HCT116 (cell line): ENCODE measurements around the gene MMP10. TPM values are rescaled to one million over a fixed set of nuclear protein-coding genes. Genes with fewer than 3 reads are reported as not detected.

Experiments
- ATAC-seq: fragments of 200-7000 bp; cut with Tn5 transposase; 2 replicates; pipeline ENCODE4 v1.9.1; 2020; ENCODE audit warnings: mild to moderate bottlenecking, moderate library complexity
- BruUV-seq: library from RNA; stranded (reverse); fragments of 400-500 nt; replicated peaks from 2 replicates; lab custom pipeline; 2021; lab: Mats Ljungman, UMichigan
- CTCF ChIA-PET: fragments of 300-600 bp; sonication (Branson Sonifier 250); formaldehyde crosslinking; loops from one replicate; lab custom pipeline; 2021; ENCODE audit warnings: antibody characterized with exemption; lab: Charles Lee
- POLR2A ChIA-PET: fragments of 300-600, 350-600 bp; sonication (Branson Sonifier 250); formaldehyde crosslinking; loops from one replicate; lab custom pipeline; 2021; ENCODE audit warnings: antibody characterized with exemption; lab: Charles Lee
- RAD21 ChIA-PET, 2 experiments: fragments of 300-600 bp; sonication (Branson Sonifier 250); formaldehyde crosslinking; loops; one replicate each; lab custom pipeline; 2023; ENCODE audit warnings: low total read pairs in 2 of 2; ENCODE audit not compliant: uncharacterized antibody in 2 of 2, unreplicated experiment in 2 of 2, low non-redundant PET in 1 of 2; lab: Charles Lee
- DNase-seq: peaks from one replicate; pipeline ENCODE4 v3.0.0-alpha.2; 2010; ENCODE audit warnings: low read depth, low spot score
- H2AFZ ChIP-seq: fragments of 200-600 bp; shearing (Covaris generic), sonication (generic); 2 replicates; pipeline ENCODE4 v1.6.1; 2017; ENCODE audit warnings: low read depth, mixed run types, mixed read lengths, antibody characterized with exemption, low read length; ENCODE audit not compliant: poor library complexity, severe bottlenecking
- H3K27ac ChIP-seq: 2 replicates; pipeline ENCODE4 v1.5.1; 2012; ENCODE audit warnings: low read depth, low read length
- H3K27me3 ChIP-seq: fragments of 200-600 bp; sonication (generic); 2 replicates; pipeline ENCODE4 v1.6.1; 2016; ENCODE audit warnings: mixed run types, low read length, mixed read lengths; ENCODE audit not compliant: insufficient read depth
- H3K36me3 ChIP-seq, 2 experiments: fragments of 200-500 bp in 1 of 2; fragments of 200-600 bp in 1 of 2; sonication (Bioruptor generic) in 1 of 2; sonication (generic) in 1 of 2; 2 replicates each; pipeline versions ENCODE4 v1.5.1 to v1.6.1; 2014 to 2016; ENCODE audit warnings: low read length in 2 of 2, inconsistent platforms in 1 of 2, mixed read lengths in 1 of 2, mixed run types in 1 of 2; ENCODE audit not compliant: insufficient read depth in 2 of 2, control insufficient read depth in 1 of 2
- H3K4me1 ChIP-seq, 2 experiments: fragments of 200-600 bp in 1 of 2; sonication (generic) in 1 of 2; 2 replicates each; pipeline versions ENCODE4 v1.5.1 to v1.6.1; 2012 to 2017; ENCODE audit warnings: low read length in 2 of 2, inconsistent platforms in 1 of 2, mild to moderate bottlenecking in 1 of 2, mixed read lengths in 1 of 2, mixed run types in 1 of 2, moderate library complexity in 1 of 2; ENCODE audit not compliant: insufficient read depth in 2 of 2, control insufficient read depth in 1 of 2
- H3K4me2 ChIP-seq: fragments of 200-600 bp; sonication (generic); 2 replicates; pipeline ENCODE4 v1.6.1; 2017; ENCODE audit warnings: mixed run types, low read length, mixed read lengths
- H3K4me3 ChIP-seq, 2 experiments: fragments of 200-600 bp in 1 of 2; sonication (generic) in 1 of 2; replicated peaks in 1 of 2; 2 replicates each; pipeline ENCODE4 v1.5.1; 2011 to 2016; ENCODE audit warnings: low read length in 2 of 2, control low read depth in 1 of 2, low read depth in 1 of 2, mild to moderate bottlenecking in 1 of 2, mixed read lengths in 1 of 2, mixed run types in 1 of 2
- H3K79me2 ChIP-seq: fragments of 200-600 bp; sonication (generic); 2 replicates; pipeline ENCODE4 v1.6.1; 2017; ENCODE audit warnings: mild to moderate bottlenecking, mixed run types, low read length, moderate library complexity, mixed read lengths; ENCODE audit not compliant: insufficient read depth
- H3K9ac ChIP-seq: fragments of 200-600 bp; sonication (generic); 2 replicates; pipeline ENCODE4 v1.6.1; 2016; ENCODE audit warnings: low read length, mixed read lengths
- H3K9me2 ChIP-seq: fragments of 200-600 bp; sonication (generic), shearing (Covaris generic); 2 replicates; pipeline ENCODE4 v1.6.1; 2017; ENCODE audit warnings: mixed run types, mild to moderate bottlenecking, moderate library complexity; ENCODE audit not compliant: insufficient read depth
- H3K9me3 ChIP-seq, 2 experiments: fragments of 200-500 bp in 1 of 2; fragments of 200-600 bp in 1 of 2; sonication (Bioruptor generic) in 1 of 2; sonication (generic) in 1 of 2; 2 replicates each; pipeline ENCODE4 v1.6.1; 2014 to 2017; ENCODE audit warnings: low read length in 2 of 2, mixed read lengths in 2 of 2, inconsistent platforms in 1 of 2, low read depth in 1 of 2, mild to moderate bottlenecking in 1 of 2, mixed run types in 1 of 2, moderate library complexity in 1 of 2; ENCODE audit not compliant: control insufficient read depth in 1 of 2, insufficient read depth in 1 of 2
- H4K20me1 ChIP-seq: fragments of 200-600 bp; sonication (generic), shearing (Covaris generic); 2 replicates; pipeline ENCODE4 v1.6.1; 2017; ENCODE audit warnings: mixed run types, mild to moderate bottlenecking, moderate library complexity; ENCODE audit not compliant: insufficient read depth
- CEBPB ChIP-seq: IDR thresholded peaks from 2 replicates; pipeline ENCODE4 v1.6.1; 2012; ENCODE audit warnings: low read depth
- ELF1 ChIP-seq: IDR thresholded peaks from 2 replicates; pipeline ENCODE4 v1.6.1; 2012; ENCODE audit warnings: low read depth, borderline replicate concordance
- EZH2 ChIP-seq: fragments of 200-600 bp; sonication (generic); IDR thresholded peaks from 2 replicates; pipeline ENCODE4 v1.6.1; 2017; ENCODE audit warnings: antibody characterized with exemption, mixed run types
- EZH2phosphoT487 ChIP-seq: fragments of 200-600 bp; IDR thresholded peaks from 2 replicates; pipeline ENCODE4 v1.6.1; 2018; ENCODE audit warnings: antibody characterized with exemption, borderline replicate concordance
- JUND ChIP-seq: IDR thresholded peaks from 2 replicates; pipeline ENCODE4 v1.6.1; 2012
- POLR2A ChIP-seq: IDR thresholded peaks from 2 replicates; pipeline ENCODE4 v1.7.0; 2011; ENCODE audit warnings: borderline replicate concordance; ENCODE audit not compliant: insufficient read depth, insufficient read length; ENCODE audit errors: extremely low read depth
- RAD21 ChIP-seq: IDR thresholded peaks from 2 replicates; pipeline ENCODE4 v1.6.1; 2012; ENCODE audit warnings: low read depth, mild to moderate bottlenecking
- SIN3A ChIP-seq: IDR thresholded peaks from 2 replicates; pipeline ENCODE4 v1.6.1; 2012; ENCODE audit warnings: low read depth
- SP1 ChIP-seq: IDR thresholded peaks from 2 replicates; pipeline ENCODE4 v1.6.1; 2012; ENCODE audit warnings: low read depth
- SRF ChIP-seq: IDR thresholded peaks from 2 replicates; pipeline ENCODE4 v1.6.1; 2012; ENCODE audit warnings: low read depth
- TCF7L2 ChIP-seq: IDR thresholded peaks from 2 replicates; pipeline ENCODE4 v1.7.0; 2011; ENCODE audit warnings: borderline replicate concordance, inconsistent platforms; ENCODE audit not compliant: insufficient read depth, insufficient read length; ENCODE audit errors: extremely low read depth
- YY1 ChIP-seq: IDR thresholded peaks from 2 replicates; pipeline ENCODE4 v1.6.1; 2011; ENCODE audit warnings: low read length, low read depth, moderate library complexity, mild to moderate bottlenecking; ENCODE audit not compliant: insufficient replicate concordance; ENCODE audit errors: extremely low read depth
- intact Hi-C: fragments of 100-400 bp; cut with micrococcal nuclease; formaldehyde crosslinking; loops from 2 replicates; pipeline ENCODE4 v1.10.0; 2022
- total RNA-seq: library from RNA; stranded (reverse); gene quantifications from one replicate; pipeline ENCODE4 v1.2.1, GENCODE V29; 2021; ENCODE audit not compliant: unreplicated experiment
- TF ChIP-seq, protein P1 (sequence below): IDR thresholded peaks from 2 replicates; pipeline ENCODE4 v1.6.1; 2012
- TF ChIP-seq, protein P2 (sequence below): IDR thresholded peaks from 2 replicates; pipeline ENCODE4 v1.6.1; 2012
- TF ChIP-seq, protein P3 (sequence below): IDR thresholded peaks from 2 replicates; pipeline ENCODE4 v1.6.1; 2011; ENCODE audit warnings: mild to moderate bottlenecking, low read length, moderate library complexity; ENCODE audit not compliant: insufficient replicate concordance; ENCODE audit errors: extremely low read depth
- TF ChIP-seq, protein P4 (sequence below), 3 experiments: fragments of 200-600 bp in 1 of 3; sonication (generic) in 1 of 3; IDR thresholded peaks in 2 of 3; conservative IDR thresholded peaks in 1 of 3; 2 replicates each; pipeline ENCODE4 v1.5.1; 2012 to 2017; ENCODE audit warnings: low read depth in 2 of 3, low read length in 2 of 3, antibody characterized with exemption in 1 of 3, borderline replicate concordance in 1 of 3, control low read depth in 1 of 3, mild to moderate bottlenecking in 1 of 3, mixed read lengths in 1 of 3, mixed run types in 1 of 3, moderate library complexity in 1 of 3; ENCODE audit not compliant: insufficient read depth in 1 of 3

MMP10 gene
- total RNA-seq, 1 experiment from 2014 or later = not detected

DNA sequence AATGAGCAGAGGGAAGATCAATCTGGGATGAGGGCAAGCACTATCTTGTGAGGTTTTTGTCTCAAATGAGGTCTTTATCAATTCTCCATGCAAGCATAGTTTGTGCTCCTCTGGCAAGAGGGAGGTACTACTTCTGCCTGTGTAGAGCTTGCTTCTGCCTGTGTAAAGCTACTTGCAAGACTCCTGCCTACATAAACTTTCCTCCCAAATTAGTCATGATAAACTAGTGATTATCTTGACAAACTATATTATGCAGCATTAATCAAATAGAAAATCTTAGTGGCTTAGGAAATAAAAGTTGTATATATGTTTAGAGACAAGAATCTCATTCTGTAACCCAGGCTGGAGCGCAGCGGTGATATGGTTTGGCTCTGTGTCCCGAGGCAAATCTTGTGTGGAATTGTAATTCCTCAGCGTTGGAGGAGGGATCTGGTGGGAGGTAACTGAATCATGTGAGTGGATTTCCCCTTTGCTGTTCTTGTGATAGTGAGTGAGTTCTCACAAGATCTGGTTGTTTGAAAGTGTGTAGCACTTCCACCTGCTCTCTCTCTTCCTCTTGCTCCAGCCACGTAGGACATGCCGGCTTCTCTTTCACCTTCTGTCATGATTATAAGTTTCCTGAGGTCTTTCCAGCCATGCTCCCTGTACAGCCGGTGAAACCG lies 8.0 kb upstream of the MMP10 start:
- Histone ChIP-seq H3K4me1 (no peaks in the 10 kb centered on the region), H3K4me2 (no peak overlapping the region), H3K36me3 (no peaks in the 10 kb centered on the region), H3K27ac (no peak overlapping the region), H3K9ac (no peak overlapping the region), H3K9me2 (no peaks in the 10 kb centered on the region), H4K20me1 (no peaks in the 10 kb centered on the region), H3K9me3 (no peaks in the 10 kb centered on the region)
- BruUV-seq = no TSS peak
- RAD21 ChIA-PET = no interaction called here
- ATAC-seq = no peak
- intact Hi-C loops = no loop called here
- TF ChIP-seq EZH2 (no peak), YY1 (no peak)
- TF ChIP-seq, protein P1, sequence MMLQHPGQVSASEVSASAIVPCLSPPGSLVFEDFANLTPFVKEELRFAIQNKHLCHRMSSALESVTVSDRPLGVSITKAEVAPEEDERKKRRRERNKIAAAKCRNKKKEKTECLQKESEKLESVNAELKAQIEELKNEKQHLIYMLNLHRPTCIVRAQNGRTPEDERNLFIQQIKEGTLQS = no peak
- TF ChIP-seq, all 23 proteins: peak for 0
- ChIA-PET CTCF (no interaction called here), POLR2A (no interaction called here)
- no peak for DNase-seq
- Histone ChIP-seq H3K27me3 (no peaks in the 10 kb centered on the region), H2AFZ (no peak overlapping the region), H3K79me2 (no peaks in the 10 kb centered on the region), H3K4me3 (no peak overlapping the region)

DNA sequence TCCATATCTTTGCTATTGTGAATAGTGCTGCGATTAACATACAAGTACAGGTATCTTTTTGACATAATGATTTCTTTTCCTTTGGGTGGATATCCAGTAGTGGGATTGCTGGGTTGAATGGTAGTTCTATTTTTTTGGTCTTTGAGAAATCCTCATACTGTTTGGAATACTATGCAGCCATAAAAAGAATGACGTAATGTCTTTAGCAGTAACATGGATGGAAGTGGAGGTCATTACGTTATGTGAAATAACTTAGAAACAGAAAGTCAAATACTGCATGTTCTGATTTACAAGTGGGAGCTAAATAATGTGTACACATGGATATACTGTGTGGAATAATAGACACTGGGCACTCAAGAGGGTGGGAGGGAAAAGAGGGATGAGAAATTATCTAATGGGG lies 4.0 kb upstream of the MMP10 start:
- no peaks in the 10 kb centered on the region for H3K79me2 ChIP-seq
- H3K9me3 ChIP-seq = no peaks in the 10 kb centered on the region
- H3K36me3 ChIP-seq = no peaks in the 10 kb centered on the region
- CTCF ChIA-PET = interaction anchor here (1.8 kb wide), 1 partner anchor 10 kb away, joined by 4 read pairs; no protein-coding TSS in a partner anchor
- no peak for DNase-seq
- RAD21 ChIA-PET = no interaction called here
- no peak overlapping the region for H3K4me2 ChIP-seq
- no peak overlapping the region for H3K4me3 ChIP-seq
- H3K4me1 ChIP-seq = peaks cover 0 to 6% of the 10 kb centered on the region in 2 experiments; a peak in 1 of 4 replicates
- POLR2A ChIA-PET = no interaction called here
- no peaks in the 10 kb centered on the region for H4K20me1 ChIP-seq
- no peak overlapping the region for H3K9ac ChIP-seq
- no peaks in the 10 kb centered on the region for H3K9me2 ChIP-seq
- H3K27me3 ChIP-seq = no peaks in the 10 kb centered on the region
- no peak for ATAC-seq
- intact Hi-C loops = no loop called here
- H3K27ac ChIP-seq = no peak overlapping the region
- BruUV-seq = no TSS peak
- H2AFZ ChIP-seq = no peak overlapping the region
- TF ChIP-seq EZH2phosphoT487 (no peak), YY1 (no peak), SRF (no peak), TCF7L2 (no peak), ELF1 (no peak), SIN3A (no peak), POLR2A (no peak), JUND (no peak), EZH2 (no peak), SP1 (no peak), RAD21 (no peak), CEBPB (no peak)
- TF ChIP-seq, protein P2, sequence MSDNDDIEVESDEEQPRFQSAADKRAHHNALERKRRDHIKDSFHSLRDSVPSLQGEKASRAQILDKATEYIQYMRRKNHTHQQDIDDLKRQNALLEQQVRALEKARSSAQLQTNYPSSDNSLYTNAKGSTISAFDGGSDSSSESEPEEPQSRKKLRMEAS = no peak
- TF ChIP-seq, protein P3, sequence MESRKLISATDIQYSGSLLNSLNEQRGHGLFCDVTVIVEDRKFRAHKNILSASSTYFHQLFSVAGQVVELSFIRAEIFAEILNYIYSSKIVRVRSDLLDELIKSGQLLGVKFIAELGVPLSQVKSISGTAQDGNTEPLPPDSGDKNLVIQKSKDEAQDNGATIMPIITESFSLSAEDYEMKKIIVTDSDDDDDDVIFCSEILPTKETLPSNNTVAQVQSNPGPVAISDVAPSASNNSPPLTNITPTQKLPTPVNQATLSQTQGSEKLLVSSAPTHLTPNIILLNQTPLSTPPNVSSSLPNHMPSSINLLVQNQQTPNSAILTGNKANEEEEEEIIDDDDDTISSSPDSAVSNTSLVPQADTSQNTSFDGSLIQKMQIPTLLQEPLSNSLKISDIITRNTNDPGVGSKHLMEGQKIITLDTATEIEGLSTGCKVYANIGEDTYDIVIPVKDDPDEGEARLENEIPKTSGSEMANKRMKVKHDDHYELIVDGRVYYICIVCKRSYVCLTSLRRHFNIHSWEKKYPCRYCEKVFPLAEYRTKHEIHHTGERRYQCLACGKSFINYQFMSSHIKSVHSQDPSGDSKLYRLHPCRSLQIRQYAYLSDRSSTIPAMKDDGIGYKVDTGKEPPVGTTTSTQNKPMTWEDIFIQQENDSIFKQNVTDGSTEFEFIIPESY = no peak
- TF ChIP-seq, protein P4, sequence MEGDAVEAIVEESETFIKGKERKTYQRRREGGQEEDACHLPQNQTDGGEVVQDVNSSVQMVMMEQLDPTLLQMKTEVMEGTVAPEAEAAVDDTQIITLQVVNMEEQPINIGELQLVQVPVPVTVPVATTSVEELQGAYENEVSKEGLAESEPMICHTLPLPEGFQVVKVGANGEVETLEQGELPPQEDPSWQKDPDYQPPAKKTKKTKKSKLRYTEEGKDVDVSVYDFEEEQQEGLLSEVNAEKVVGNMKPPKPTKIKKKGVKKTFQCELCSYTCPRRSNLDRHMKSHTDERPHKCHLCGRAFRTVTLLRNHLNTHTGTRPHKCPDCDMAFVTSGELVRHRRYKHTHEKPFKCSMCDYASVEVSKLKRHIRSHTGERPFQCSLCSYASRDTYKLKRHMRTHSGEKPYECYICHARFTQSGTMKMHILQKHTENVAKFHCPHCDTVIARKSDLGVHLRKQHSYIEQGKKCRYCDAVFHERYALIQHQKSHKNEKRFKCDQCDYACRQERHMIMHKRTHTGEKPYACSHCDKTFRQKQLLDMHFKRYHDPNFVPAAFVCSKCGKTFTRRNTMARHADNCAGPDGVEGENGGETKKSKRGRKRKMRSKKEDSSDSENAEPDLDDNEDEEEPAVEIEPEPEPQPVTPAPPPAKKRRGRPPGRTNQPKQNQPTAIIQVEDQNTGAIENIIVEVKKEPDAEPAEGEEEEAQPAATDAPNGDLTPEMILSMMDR (IDR thresholded peaks at IDR 0.05 in 2 of 3, conservative IDR thresholded peaks at IDR 0.05 in 1 of 3; ENCODE audit: borderline replicate concordance in 1 of 3, insufficient read depth in 1 of 3, low read depth in 2 of 3, low read length in 2 of 3) = no peak
- TF ChIP-seq, all 23 proteins: peak for 0
